ENCODE results near the gene ACD. TPM values are rescaled to one million over a fixed set of nuclear protein-coding genes. Genes with fewer than 3 reads are reported as not detected.

Gene ACD
- total and polyA plus RNA-seq, 4 donors = 13.2 to 19.7 (median 15.9) TPM

DNA sequence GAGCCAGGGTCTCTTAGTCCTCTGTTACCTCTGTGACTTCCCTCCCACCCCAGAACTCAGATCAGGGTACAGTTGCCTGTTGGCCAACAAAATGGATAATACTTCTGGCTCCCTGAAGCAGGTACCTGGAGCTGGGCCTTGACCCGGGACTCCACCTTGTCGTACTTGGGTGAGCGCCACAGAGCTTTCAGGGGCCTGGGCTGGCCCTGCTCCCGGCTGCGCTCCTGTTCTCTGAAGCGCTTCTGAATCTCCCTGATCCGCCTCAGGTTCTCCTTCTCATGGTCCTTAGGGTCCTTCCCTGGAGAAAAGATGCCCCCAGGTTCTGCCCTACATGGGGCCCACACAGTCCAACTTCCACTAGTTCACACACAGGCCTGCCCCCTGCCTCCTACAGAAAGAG lies 4.8 kb upstream of the ACD start:
- peaks cover 0 to 8% (median 2%) of the 10 kb centered on the region in 4 donors for H3K36me3 ChIP-seq (ENCODE audit: control insufficient read depth in 4 of 4, insufficient read depth in 4 of 4, low read length in 4 of 4)
- no peak for DNase-seq
- H3K9me3 ChIP-seq (ENCODE audit: control insufficient read depth in 4 of 4, insufficient read depth in 3 of 4, low read length in 3 of 4) = no peaks in the 10 kb centered on the region
- H3K9ac ChIP-seq (ENCODE audit: insufficient read depth in 1 of 2, low read length in 2 of 2) = no peak overlapping the region
- ATAC-seq (ENCODE audit: insufficient read depth, low FRiP score) = no peak
- H3K27me3 ChIP-seq (ENCODE audit: control insufficient read depth in 3 of 3, insufficient read depth in 3 of 3, low read length in 2 of 3) = no peaks in the 10 kb centered on the region
- TF ChIP-seq, protein P1, sequence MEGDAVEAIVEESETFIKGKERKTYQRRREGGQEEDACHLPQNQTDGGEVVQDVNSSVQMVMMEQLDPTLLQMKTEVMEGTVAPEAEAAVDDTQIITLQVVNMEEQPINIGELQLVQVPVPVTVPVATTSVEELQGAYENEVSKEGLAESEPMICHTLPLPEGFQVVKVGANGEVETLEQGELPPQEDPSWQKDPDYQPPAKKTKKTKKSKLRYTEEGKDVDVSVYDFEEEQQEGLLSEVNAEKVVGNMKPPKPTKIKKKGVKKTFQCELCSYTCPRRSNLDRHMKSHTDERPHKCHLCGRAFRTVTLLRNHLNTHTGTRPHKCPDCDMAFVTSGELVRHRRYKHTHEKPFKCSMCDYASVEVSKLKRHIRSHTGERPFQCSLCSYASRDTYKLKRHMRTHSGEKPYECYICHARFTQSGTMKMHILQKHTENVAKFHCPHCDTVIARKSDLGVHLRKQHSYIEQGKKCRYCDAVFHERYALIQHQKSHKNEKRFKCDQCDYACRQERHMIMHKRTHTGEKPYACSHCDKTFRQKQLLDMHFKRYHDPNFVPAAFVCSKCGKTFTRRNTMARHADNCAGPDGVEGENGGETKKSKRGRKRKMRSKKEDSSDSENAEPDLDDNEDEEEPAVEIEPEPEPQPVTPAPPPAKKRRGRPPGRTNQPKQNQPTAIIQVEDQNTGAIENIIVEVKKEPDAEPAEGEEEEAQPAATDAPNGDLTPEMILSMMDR (IDR thresholded peaks at IDR 0.05; ENCODE audit: control extremely low read depth, extremely low read depth) = no peak
- no peak overlapping the region for H3K27ac ChIP-seq (ENCODE audit: low read depth in 1 of 2, low read length in 1 of 2)
- 93 to 96% methylated on average over 7 of the region's 7 CpGs for WGBS, 2 donors
- H3K4me3 ChIP-seq = no peak overlapping the region
- peaks cover 0 to 28% (median 14%) of the 10 kb centered on the region in 5 donors for H3K4me1 ChIP-seq (ENCODE audit: control insufficient read depth in 5 of 5, insufficient read depth in 5 of 5, low read length in 5 of 5)

- Histone ChIP-seq H3K36me3 (ENCODE audit: control insufficient read depth in 4 of 4, insufficient read depth in 4 of 4, low read length in 4 of 4) (peaks cover 0 to 8% (median 2%) of the 10 kb centered on the region in 4 donors), H3K27ac (ENCODE audit: low read depth in 1 of 2, low read length in 1 of 2) (no peak overlapping the region), H3K4me1 (ENCODE audit: control insufficient read depth in 5 of 5, insufficient read depth in 5 of 5, low read length in 5 of 5) (peaks cover 2 to 30% (median 14%) of the 10 kb centered on the region in 5 donors), H3K9me3 (ENCODE audit: control insufficient read depth in 4 of 4, insufficient read depth in 3 of 4, low read length in 3 of 4) (no peaks in the 10 kb centered on the region), H3K9ac (ENCODE audit: insufficient read depth in 1 of 2, low read length in 2 of 2) (no peak overlapping the region), H3K4me3 (no peak overlapping the region), H3K27me3 (ENCODE audit: control insufficient read depth in 3 of 3, insufficient read depth in 3 of 3, low read length in 2 of 3) (no peaks in the 10 kb centered on the region)
- 89 to 91% methylated on average over 4 of the region's 4 CpGs for WGBS, 2 donors
- TF ChIP-seq, protein P1 (IDR thresholded peaks at IDR 0.05; ENCODE audit: control extremely low read depth, extremely low read depth) = no peak
- DNase-seq (no peak), ATAC-seq (ENCODE audit: insufficient read depth, low FRiP score) (no peak)
Measured at GRCh38 chr16:67664258-67664657, 4.2 kb upstream of the ACD start.

DNA sequence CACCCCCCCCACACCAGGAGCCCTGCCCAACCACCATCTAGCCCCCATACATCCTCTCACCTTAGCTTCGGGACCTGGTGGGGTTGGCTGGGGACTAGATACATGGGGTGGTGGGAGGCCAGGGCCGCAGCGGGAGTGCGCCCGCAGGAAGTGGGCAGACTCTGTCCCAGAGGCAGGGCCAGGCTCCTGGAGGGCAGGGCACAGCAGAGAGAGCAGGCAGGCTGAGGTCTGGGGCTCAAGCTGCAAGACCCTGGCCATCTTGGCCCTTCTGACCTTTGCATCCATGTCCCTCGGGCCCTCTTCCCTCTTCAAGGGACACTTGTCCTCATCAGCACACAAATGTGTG lies 3.8 kb upstream of the ACD start:
- no peak for DNase-seq
- peaks cover 6 to 34% (median 16%) of the 10 kb centered on the region in 5 donors for H3K4me1 ChIP-seq (ENCODE audit: control insufficient read depth in 5 of 5, insufficient read depth in 5 of 5, low read length in 5 of 5)
- WGBS, 2 donors = 90% methylated on average over 6 of the region's 6 CpGs

More for the DNA sequence above, 3.8 kb upstream of the ACD start:
- no peak overlapping the region for H3K9ac ChIP-seq (ENCODE audit: insufficient read depth in 1 of 2, low read length in 2 of 2)
- no peak overlapping the region for H3K27ac ChIP-seq (ENCODE audit: low read depth in 1 of 2, low read length in 1 of 2)
- peaks cover 0 to 8% (median 2%) of the 10 kb centered on the region in 4 donors for H3K36me3 ChIP-seq (ENCODE audit: control insufficient read depth in 4 of 4, insufficient read depth in 4 of 4, low read length in 4 of 4)
- no peak overlapping the region for H3K4me3 ChIP-seq
- H3K9me3 ChIP-seq (ENCODE audit: control insufficient read depth in 4 of 4, insufficient read depth in 3 of 4, low read length in 3 of 4) = no peaks in the 10 kb centered on the region
- no peaks in the 10 kb centered on the region for H3K27me3 ChIP-seq (ENCODE audit: control insufficient read depth in 3 of 3, insufficient read depth in 3 of 3, low read length in 2 of 3)
- TF ChIP-seq, protein P1 (IDR thresholded peaks at IDR 0.05; ENCODE audit: control extremely low read depth, extremely low read depth) = no peak
- no peak for ATAC-seq (ENCODE audit: insufficient read depth, low FRiP score)
